Measurements from ENCODE around the gene ZBED1.
"Not testable (repeated sequence)": the region's sequence is repeated elsewhere in the genome, so short reads cannot be mapped to it uniquely, and the experiment has no call there.

The ZBED1 gene

GRCh38 chrX:2517055-2517454, 16.3 kb upstream of the ZBED1 start:
- no peak for DNase-seq

GRCh38 chrX:2516623-2517022, 15.8 kb upstream of the ZBED1 start:
- no peak for DNase-seq

- no peak for DNase-seq
These were observed 13.4 kb upstream of the ZBED1 start for GRCh38 chrX:2514131-2514530.

- DNase-seq = no peak
These were observed 12.4 kb upstream of the ZBED1 start for GRCh38 chrX:2513121-2513664.

- DNase-seq = no peak
These were observed 11.7 kb upstream of the ZBED1 start for GRCh38 chrX:2512501-2512900.

GRCh38 chrX:2511326-2511725, 10.6 kb upstream of the ZBED1 start:
- DNase-seq = no peak

- DNase-seq = no peak
These were observed 8.0 kb upstream of the ZBED1 start for GRCh38 chrX:2508648-2509335.

GRCh38 chrX:2507904-2508627, 7.3 kb upstream of the ZBED1 start:
- DNase-seq = no peak

- no peak for DNase-seq
These were observed 6.4 kb upstream of the ZBED1 start for GRCh38 chrX:2507196-2507595.

GRCh38 chrX:2505341-2505740, 4.6 kb upstream of the ZBED1 start:
- DNase-seq = not testable (repeated sequence)

GRCh38 chrX:2504706-2505332, 4.0 kb upstream of the ZBED1 start:
- no peak for DNase-seq

- DNase-seq = no peak
These were observed 3.1 kb upstream of the ZBED1 start for GRCh38 chrX:2503591-2504500.

- no peak for DNase-seq
These were observed 2.1 kb upstream of the ZBED1 start for GRCh38 chrX:2502668-2503519.

GRCh38 chrX:2502120-2502667, 1.4 kb upstream of the ZBED1 start:
- DNase-seq = no peak

GRCh38 chrX:2501559-2502102, 855 bp upstream of the ZBED1 start:
- DNase-seq = no peak

- DNase-seq = no peak
These were observed 529 bp downstream of the ZBED1 start for GRCh38 chrX:2500091-2500802.

GRCh38 chrX:2499507-2499906, 1.3 kb downstream of the ZBED1 start:
- DNase-seq = no peak

- DNase-seq = no peak
These were observed 1.9 kb downstream of the ZBED1 start for GRCh38 chrX:2498781-2499302.

GRCh38 chrX:2497961-2498780, 2.6 kb downstream of the ZBED1 start:
- no peak for DNase-seq
